GM12878 (cell line): ENCODE data around the gene GTF2A1. TPM values are rescaled to one million over a fixed set of nuclear protein-coding genes. Genes with fewer than 3 reads are reported as not detected.

Source experiments
- ATAC-seq: fragments of 200-7000 bp; cut with Tn5 transposase; 3 replicates; pipeline ENCODE4 v1.9.1; 2020; ENCODE audit warnings: mild to moderate bottlenecking, moderate library complexity
- BruUV-seq: library from RNA; stranded (reverse); fragments of 400-500 nt; replicated peaks from 2 replicates; lab custom pipeline; 2021; lab: Mats Ljungman, UMichigan
- CTCF ChIA-PET: fragments of 300-600 bp; sonication (Branson Sonifier 250); formaldehyde crosslinking; extraction: SDS; loops from one replicate; lab custom pipeline; 2021; ENCODE audit warnings: inconsistent platforms; lab: Yijun Ruan, JAX
- POLR2A ChIA-PET: fragments of 350-600 bp; formaldehyde crosslinking; extraction: SDS; loops from one replicate; lab custom pipeline; 2021; ENCODE audit warnings: inconsistent platforms; lab: Charles Lee
- RAD21 ChIA-PET: fragments of 300-600 bp; sonication (Branson Sonifier 250); formaldehyde crosslinking; loops from one replicate; lab custom pipeline; 2023; ENCODE audit warnings: antibody characterized with exemption; ENCODE audit not compliant: unreplicated experiment; lab: Charles Lee
- SMC1A ChIA-PET: fragments of 300-600 bp; sonication (Branson Sonifier 250); formaldehyde crosslinking; loops from one replicate; lab custom pipeline; 2023; ENCODE audit not compliant: unreplicated experiment, uncharacterized antibody; lab: Charles Lee
- DNase-seq: peaks from one replicate; pipeline ENCODE4 v3.0.0-alpha.2; 2011; ENCODE audit warnings: low read depth, low spot score
- FAIRE-seq: peaks from 3 replicates; lab custom pipeline; 2011; peaks lifted over from hg19 to GRCh38; lab: Jason Lieb, UNC
- H2AFZ ChIP-seq: 2 replicates; pipeline ENCODE4 v1.6.0; 2011; ENCODE audit warnings: low read depth, low read length, control low read depth; ENCODE audit not compliant: control insufficient read depth
- H3K27ac ChIP-seq: 2 replicates; pipeline ENCODE4 v1.5.1; 2011; ENCODE audit warnings: control low read depth; ENCODE audit not compliant: control insufficient read depth, insufficient read depth
- H3K27me3 ChIP-seq, 2 experiments: replicated peaks in 1 of 2; 2 replicates each; pipeline versions ENCODE4 v1.6.0 to v1.6.1; 2011; ENCODE audit warnings: low read length in 1 of 2; ENCODE audit not compliant: control insufficient read depth in 2 of 2, insufficient read depth in 2 of 2
- H3K36me3 ChIP-seq, 2 experiments: 2 replicates each; pipeline ENCODE4 v1.5.1; 2011; ENCODE audit warnings: low read length in 1 of 2; ENCODE audit not compliant: control insufficient read depth in 2 of 2, insufficient read depth in 2 of 2
- H3K4me1 ChIP-seq: 2 replicates; pipeline ENCODE4 v1.6.1; 2011; ENCODE audit warnings: mild to moderate bottlenecking, low read length, moderate library complexity, mixed read lengths; ENCODE audit not compliant: control insufficient read depth, insufficient read depth
- H3K4me2 ChIP-seq: 2 replicates; pipeline ENCODE4 v1.6.0; 2011; ENCODE audit warnings: control low read depth; ENCODE audit not compliant: control insufficient read depth, insufficient read depth
- H3K4me3 ChIP-seq: fragments of 200-600 bp; sonication (generic); 2 replicates; pipeline ENCODE4 v1.5.1; 2016
- H3K79me2 ChIP-seq: 2 replicates; pipeline ENCODE4 v1.6.0; 2011; ENCODE audit warnings: low read length; ENCODE audit not compliant: control insufficient read depth, insufficient read depth
- H3K9ac ChIP-seq: 2 replicates; pipeline ENCODE4 v1.8.0; 2011; ENCODE audit warnings: low read length, control low read depth, mixed read lengths; ENCODE audit not compliant: control insufficient read depth, insufficient read depth
- H3K9me3 ChIP-seq: replicated peaks from 3 replicates; pipeline ENCODE4 v1.5.1; 2011; ENCODE audit warnings: mild to moderate bottlenecking, low read length; ENCODE audit not compliant: control insufficient read depth, insufficient read depth
- H4K20me1 ChIP-seq: 2 replicates; pipeline ENCODE4 v1.6.0; 2011; ENCODE audit not compliant: control insufficient read depth, insufficient read depth
- ASH2L ChIP-seq: fragments of 300-600, 200-600 bp; sonication (generic); IDR thresholded peaks from 2 replicates; pipeline ENCODE4 v1.6.1; 2017; ENCODE audit warnings: low read depth, mild to moderate bottlenecking, borderline replicate concordance
- BCL3 ChIP-seq: IDR thresholded peaks from 2 replicates; pipeline ENCODE4 v1.6.1; 2011; ENCODE audit warnings: borderline replicate concordance, low read depth, mild to moderate bottlenecking, moderate library complexity, low read length; ENCODE audit not compliant: insufficient read depth, poor library complexity, severe bottlenecking
- DPF2 ChIP-seq: fragments of 450-650 bp; IDR thresholded peaks from 2 replicates; pipeline ENCODE4 v1.6.1; 2017; ENCODE audit warnings: mild to moderate bottlenecking
- ETV6 ChIP-seq, 2 experiments: fragments of 450-650 bp in 1 of 2; IDR thresholded peaks in 1 of 2; conservative IDR thresholded peaks in 1 of 2; 2 replicates each; pipeline ENCODE4 v1.6.1; 2014; ENCODE audit warnings: antibody characterized with exemption in 1 of 2, borderline replicate concordance in 1 of 2, low read depth in 1 of 2, mild to moderate bottlenecking in 1 of 2, moderate library complexity in 1 of 2
- KLF5 ChIP-seq: fragments of 450-650 bp; IDR thresholded peaks from 2 replicates; pipeline ENCODE4 v1.6.1; 2014; ENCODE audit warnings: mild to moderate bottlenecking; ENCODE audit not compliant: partially characterized antibody
- MAX ChIP-seq: IDR thresholded peaks from 2 replicates; pipeline ENCODE4 v1.6.1; 2012; ENCODE audit warnings: low read depth, low read length, improper control_type of control experiment
- MEF2A ChIP-seq: IDR thresholded peaks from 2 replicates; pipeline ENCODE4 v1.6.1; 2011; ENCODE audit warnings: low read depth, mild to moderate bottlenecking, low read length, moderate library complexity; ENCODE audit not compliant: insufficient read depth
- PBX3 ChIP-seq: IDR thresholded peaks from 2 replicates; pipeline ENCODE4 v1.6.1; 2011; ENCODE audit warnings: mild to moderate bottlenecking, low read depth, low read length, moderate library complexity; ENCODE audit not compliant: insufficient replicate concordance
- PML ChIP-seq: IDR thresholded peaks from 2 replicates; pipeline ENCODE4 v1.6.1; 2012; ENCODE audit warnings: low read length, inconsistent platforms
- REST ChIP-seq: IDR thresholded peaks from 2 replicates; pipeline ENCODE4 v1.6.1; 2012; ENCODE audit warnings: mild to moderate bottlenecking, low read depth, low read length
- SMAD5 ChIP-seq: IDR thresholded peaks from 2 replicates; pipeline ENCODE4 v1.6.1; 2016; ENCODE audit warnings: antibody characterized with exemption, low read depth
- SREBF1 ChIP-seq: IDR thresholded peaks from 2 replicates; pipeline ENCODE4 v1.6.1; 2012; ENCODE audit warnings: mild to moderate bottlenecking, low read length
- SREBF2 ChIP-seq: IDR thresholded peaks from 2 replicates; pipeline ENCODE4 v1.6.1; 2012; ENCODE audit warnings: mild to moderate bottlenecking, low read length
- TCF7 ChIP-seq: IDR thresholded peaks from 2 replicates; pipeline ENCODE4 v1.6.1; 2014; ENCODE audit warnings: antibody characterized with exemption, borderline replicate concordance
- USF2 ChIP-seq: IDR thresholded peaks from 2 replicates; pipeline ENCODE4 v1.6.1; 2011; ENCODE audit warnings: low read depth, low read length, improper control_type of control experiment, borderline replicate concordance
- WGBS: methylation state at CpG from one replicate; pipeline ENCODE4 v1.1.6; 2016; ENCODE audit warnings: low lambda C conversion rate; ENCODE audit not compliant: insufficient replicate concordance, insufficient coverage; ENCODE audit errors: missing lambda C conversion rate; 5-methylcytosine and 5-hydroxymethylcytosine counted together
- in situ Hi-C: fragments of 300-500 bp; cut with MboI; formaldehyde crosslinking; loops from 9 replicates; pipeline ENCODE4 v1.14.3; 2018; ENCODE audit warnings: mixed read lengths
- intact Hi-C: fragments of 100-400 bp; cut with micrococcal nuclease; formaldehyde crosslinking; loops from one replicate; pipeline ENCODE4 v1.14.2; 2022; ENCODE audit not compliant: unreplicated experiment
- polyA plus RNA-seq, 11 experiments: library from polyadenylated mRNA; depleted of rRNA in 4 of 11; unstranded in 6 of 11; stranded (reverse) in 5 of 11; fragments of >200 nt; fragmentation: Nextera tagmentation in 4 of 11; fragmentation: Illumina TruSeq in 1 of 11; extraction: Ambion mirVana in 4 of 11; extraction: Trizol in 1 of 11; gene quantifications; 1 replicate in 1 of 11; 2 replicates in 10 of 11; pipeline versions ENCODE4 v1.2.1 to v1.2.3, GENCODE V29; 2011 to 2016; ENCODE audit warnings: inconsistent platforms in 2 of 11, missing spikeins in 2 of 11, low read depth in 1 of 11
- total RNA-seq, 4 experiments: library from RNA; depleted of rRNA in 3 of 4; stranded (reverse); fragments of >200 nt in 3 of 4; fragmentation: Illumina TruSeq in 1 of 4; extraction: Trizol in 1 of 4; gene quantifications; 2 replicates each; pipeline versions ENCODE4 v1.2.1 to v1.2.3, GENCODE V29; 2013 to 2021

The GTF2A1 gene
- total and polyA plus RNA-seq, 10 of the 15 experiments (the other 5 are each of a cell fraction or from before 2014, with no cell fraction given): 2.5 to 28.7 (median 14.9) TPM

- Histone ChIP-seq H2AFZ (no peak overlapping the region), H3K27me3 (no peaks in the 10 kb centered on the region), H3K79me2 (no peaks in the 10 kb centered on the region), H4K20me1 (no peaks in the 10 kb centered on the region), H3K4me1 (peaks cover 9% of the 10 kb centered on the region), H3K9ac (no peak overlapping the region), H3K4me3 (no peak overlapping the region), H3K36me3 (no peaks in the 10 kb centered on the region), H3K27ac (no peak overlapping the region), H3K4me2 (no peak overlapping the region), H3K9me3 (no peaks in the 10 kb centered on the region)
- ATAC-seq (no peak), DNase-seq (no peak), FAIRE-seq (no peak)
- RAD21 ChIA-PET: no interaction called here
- no TSS peak for BruUV-seq
- CTCF ChIA-PET: interaction anchor here (0.7 to 1.9 kb wide), 2 partner anchors 25 to 26 kb away, joined by 3 to 4 read pairs; no protein-coding TSS in a partner anchor
- intact Hi-C loops: no loop called here
- WGBS: 93% methylated on average over 3 of the region's 3 CpGs
- TF ChIP-seq USF2 (no peak), ASH2L (no peak), KLF5 (no peak), MAX (no peak), SREBF2 (no peak), SREBF1 (no peak), PML (no peak), DPF2 (no peak), ETV6 (conservative IDR thresholded peaks at IDR 0.05 in 1 of 2, IDR thresholded peaks at IDR 0.05 in 1 of 2; ENCODE audit: borderline replicate concordance in 1 of 2, low read depth in 1 of 2) (no peak), PBX3 (no peak), TCF7 (no peak), REST (no peak), BCL3 (no peak), MEF2A (no peak), SMAD5 (no peak)
- POLR2A ChIA-PET: no interaction called here
- SMC1A ChIA-PET: interaction anchor here (0.7 to 2.5 kb wide), 5 partner anchors 11 to 157 kb away, joined by 3 to 8 read pairs (median 4); no protein-coding TSS in a partner anchor
- in situ Hi-C loops: no loop called here
Observed at GRCh38 chr14:81144824-81145603, 75.7 kb downstream of the GTF2A1 start.
